HEK293 (cell line): ENCODE results near the gene NPR2.

ENCODE experiments used
- CTCF ChIP-seq: fragments of 450-650 bp; formaldehyde crosslinking; IDR thresholded peaks from 2 replicates; pipeline ENCODE4 v1.5.1; 2016; ENCODE audit warnings: missing biosample characterization, missing genetic modification characterization
- KLF9 ChIP-seq: fragments of 450-650 bp; formaldehyde crosslinking; IDR thresholded peaks from 2 replicates; pipeline ENCODE4 v1.5.1; 2016; ENCODE audit warnings: missing biosample characterization, missing genetic modification characterization, low read depth
- MZF1 ChIP-seq: fragments of 450-650 bp; formaldehyde crosslinking; IDR thresholded peaks from 2 replicates; pipeline ENCODE4 v1.5.1; 2017; ENCODE audit warnings: missing biosample characterization, missing genetic modification characterization, borderline replicate concordance
- SP2 ChIP-seq: fragments of 450-650 bp; formaldehyde crosslinking; IDR thresholded peaks from 2 replicates; pipeline ENCODE4 v1.5.1; 2016; ENCODE audit warnings: missing biosample characterization, missing genetic modification characterization
- SP3 ChIP-seq: fragments of 450-650 bp; formaldehyde crosslinking; IDR thresholded peaks from 2 replicates; pipeline ENCODE4 v1.5.1; 2016; ENCODE audit warnings: missing biosample characterization, missing genetic modification characterization
- ZBTB10 ChIP-seq: fragments of 450-650 bp; formaldehyde crosslinking; IDR thresholded peaks from 2 replicates; pipeline ENCODE4 v1.5.1; 2016; ENCODE audit warnings: missing biosample characterization, missing genetic modification characterization
- ZBTB26 ChIP-seq: fragments of 450-650 bp; formaldehyde crosslinking; optimal IDR thresholded peaks from 2 replicates; pipeline ENCODE3; 2016; ENCODE audit warnings: missing biosample characterization, mild to moderate bottlenecking, missing genetic modification characterization
- ZBTB48 ChIP-seq: fragments of 450-650 bp; formaldehyde crosslinking; IDR thresholded peaks from 2 replicates; pipeline ENCODE4 v1.5.1; 2016; ENCODE audit warnings: missing biosample characterization, missing genetic modification characterization
- ZBTB8A ChIP-seq: fragments of 450-650 bp; formaldehyde crosslinking; IDR thresholded peaks from 2 replicates; pipeline ENCODE4 v1.5.1; 2016; ENCODE audit warnings: missing biosample characterization, missing genetic modification characterization
- ZFHX2 ChIP-seq: fragments of 450-650 bp; formaldehyde crosslinking; conservative IDR thresholded peaks from 2 replicates; pipeline ENCODE4 v1.5.1; 2016; ENCODE audit warnings: missing biosample characterization, missing genetic modification characterization
- ZNF223 ChIP-seq: fragments of 450-650 bp; formaldehyde crosslinking; IDR thresholded peaks from 2 replicates; pipeline ENCODE4 v1.5.1; 2016; ENCODE audit warnings: missing biosample characterization, missing genetic modification characterization
- ZNF341 ChIP-seq: fragments of 450-650 bp; formaldehyde crosslinking; IDR thresholded peaks from 2 replicates; pipeline ENCODE4; 2016; ENCODE audit warnings: low read depth, missing biosample characterization, missing genetic modification characterization
- ZNF580 ChIP-seq: fragments of 450-650 bp; formaldehyde crosslinking; IDR thresholded peaks from 2 replicates; pipeline ENCODE4 v1.5.1; 2016; ENCODE audit warnings: missing biosample characterization, missing genetic modification characterization
- ZNF645 ChIP-seq: fragments of 450-650 bp; formaldehyde crosslinking; IDR thresholded peaks from 2 replicates; pipeline ENCODE4; 2016; ENCODE audit warnings: missing biosample characterization, missing genetic modification characterization
- ZNF747 ChIP-seq: fragments of 450-650 bp; formaldehyde crosslinking; IDR thresholded peaks from 2 replicates; pipeline ENCODE4 v1.5.1; 2016; ENCODE audit warnings: missing biosample characterization, missing genetic modification characterization
- ZNF843 ChIP-seq: fragments of 450-650 bp; formaldehyde crosslinking; IDR thresholded peaks from 2 replicates; pipeline ENCODE4 v1.5.1; 2016; ENCODE audit warnings: missing biosample characterization, missing genetic modification characterization
- ZXDB ChIP-seq: fragments of 450-650 bp; formaldehyde crosslinking; IDR thresholded peaks from 2 replicates; pipeline ENCODE4 v1.5.1; 2016; ENCODE audit warnings: missing biosample characterization, missing genetic modification characterization

The NPR2 gene

GRCh38 chr9:35756275-35757225, 34.8 kb upstream of the NPR2 start (continued):
- TF ChIP-seq MZF1 (tag by site-specific recombination) (peak; percentile 97), ZNF843 (tag by site-specific recombination) (0 out of 2 replicates have a peak, but pooled peaks have one; percentile 12), ZNF341 (tag by site-specific recombination) (peak; percentile 19; the same call in 1 of the 2 replicates), ZFHX2 (tag by site-specific recombination) (peak; percentile 67), KLF9 (tag by site-specific recombination) (peak; percentile 55; the same call in 1 of the 2 replicates), ZBTB8A (tag by site-specific recombination) (peak; percentile 84), ZBTB10 (peak; percentile 50; the same call in 1 of the 2 replicates), ZNF223 (tag by site-specific recombination) (peak; percentile 99), ZNF747 (no peak), ZBTB26 (tag by site-specific recombination) (peak; percentile 82), ZBTB48 (tag by site-specific recombination) (peak; percentile 72; the same call in 1 of the 2 replicates), CTCF (tag by site-specific recombination) (peak; percentile 89), ZNF580 (tag by site-specific recombination) (peak; percentile 38; the same call in 1 of the 2 replicates), ZNF645 (tag by site-specific recombination) (no peak), ZXDB (tag by site-specific recombination) (peak; percentile 21; the same call in 1 of the 2 replicates), SP3 (tag by site-specific recombination) (0 out of 2 replicates have a peak, but pooled peaks have one; percentile 24), SP2 (tag by site-specific recombination) (peak; percentile 58)
